K562 (cell line): ENCODE data around the gene ZDHHC18. TPM values are rescaled to one million over a fixed set of nuclear protein-coding genes. Genes with fewer than 3 reads are reported as not detected.
A peak's percentile ranks its signal among the peaks of the same experiment; 100 is the strongest.

ENCODE experiments used
- ARNT ChIP-seq, 2 experiments: fragments of 450-650 bp; IDR thresholded peaks; 2 replicates each; pipeline ENCODE4 v1.6.1; 2016; ENCODE audit warnings: mild to moderate bottlenecking in 1 of 2
- DMBX1 ChIP-seq: fragments of 250-450 bp; sonication (Bioruptor Pico); IDR thresholded peaks from 2 replicates; pipeline ENCODE4 v1.8.0; 2022; ENCODE audit warnings: inconsistent platforms, mild to moderate bottlenecking, moderate library complexity, borderline replicate concordance
- ESRRA ChIP-seq: fragments of 450-650 bp; IDR thresholded peaks from 2 replicates; pipeline ENCODE4 v1.6.1; 2014; ENCODE audit warnings: low read depth, mild to moderate bottlenecking, moderate library complexity, borderline replicate concordance
- ETV6 ChIP-seq, 3 experiments: fragments of 150-350 bp in 1 of 3; sonication (generic) in 1 of 3; formaldehyde crosslinking in 1 of 3; IDR thresholded peaks; 2 replicates each; pipeline versions ENCODE4 v1.6.1 to v1.8.0; 2014 to 2022; ENCODE audit warnings: borderline replicate concordance in 2 of 3, low read depth in 2 of 3, antibody characterized with exemption in 1 of 3, low read length in 1 of 3, mild to moderate bottlenecking in 1 of 3, missing genetic modification reagents in 1 of 3
- FOS ChIP-seq: IDR thresholded peaks from 3 replicates; pipeline ENCODE4 v1.6.1; 2011; ENCODE audit not compliant: insufficient read length; ENCODE audit errors: extremely low read depth
- FOXA3 ChIP-seq, 2 experiments: fragments of 450-650 bp in 1 of 2; sonication (generic) in 1 of 2; formaldehyde crosslinking; IDR thresholded peaks in 1 of 2; conservative IDR thresholded peaks in 1 of 2; 2 replicates each; pipeline versions ENCODE4 v1.4.0 to v1.8.0; 2020 to 2022; ENCODE audit warnings: mild to moderate bottlenecking in 2 of 2, missing genetic modification reagents in 1 of 2
- FOXK1 ChIP-seq: sonication (generic); formaldehyde crosslinking; IDR thresholded peaks from 2 replicates; pipeline ENCODE4 v1.8.0; 2022; ENCODE audit warnings: missing genetic modification reagents, mild to moderate bottlenecking, borderline replicate concordance
- GATA2 ChIP-seq: sonication (generic); formaldehyde crosslinking; IDR thresholded peaks from 2 replicates; pipeline ENCODE4 v1.4.0; 2020; ENCODE audit warnings: mild to moderate bottlenecking, missing genetic modification reagents
- ID3 ChIP-seq, 2 experiments: fragments of 250-450 bp in 1 of 2; fragments of 450-650 bp in 1 of 2; sonication (Bioruptor Pico) in 1 of 2; IDR thresholded peaks; 2 replicates each; pipeline versions ENCODE4 v1.6.1 to v1.8.0; 2016 to 2021; ENCODE audit warnings: mild to moderate bottlenecking in 2 of 2, moderate library complexity in 2 of 2, missing compliant biosample characterization in 1 of 2, missing genetic modification characterization in 1 of 2
- ILF3 ChIP-seq: fragments of 450-650 bp; IDR thresholded peaks from 2 replicates; pipeline ENCODE4 v1.6.1; 2018; ENCODE audit warnings: antibody characterized with exemption, mild to moderate bottlenecking, moderate library complexity, borderline replicate concordance
- JUNB ChIP-seq: fragments of 450-650 bp; formaldehyde crosslinking; conservative IDR thresholded peaks from 2 replicates; pipeline ENCODE4 v1.4.0; 2020; ENCODE audit warnings: mild to moderate bottlenecking
- PRPF4 ChIP-seq: fragments of 200-400 bp; formaldehyde crosslinking; IDR thresholded peaks from one replicate; pipeline ENCODE4 v1.6.1; 2017; ENCODE audit warnings: low read length, low read depth, mild to moderate bottlenecking; ENCODE audit not compliant: insufficient read depth, poor library complexity, severe bottlenecking
- SPI1 ChIP-seq: IDR thresholded peaks from 2 replicates; pipeline ENCODE4 v1.6.1; 2011; ENCODE audit warnings: low read depth, low read length, control low read depth, borderline replicate concordance
- TCF3 ChIP-seq: sonication (generic); formaldehyde crosslinking; IDR thresholded peaks from 2 replicates; pipeline ENCODE4 v1.4.0; 2020; ENCODE audit warnings: mild to moderate bottlenecking, missing genetic modification reagents
- TFAP4 ChIP-seq: sonication (generic); formaldehyde crosslinking; IDR thresholded peaks from 2 replicates; pipeline ENCODE4 v1.8.0; 2022; ENCODE audit warnings: missing genetic modification reagents, mild to moderate bottlenecking, moderate library complexity, borderline replicate concordance
- XRCC3 ChIP-seq: fragments of 450-650 bp; IDR thresholded peaks from 2 replicates; pipeline ENCODE4 v1.6.1; 2017; ENCODE audit warnings: mild to moderate bottlenecking, moderate library complexity
- polyA plus RNA-seq, 8 experiments: library from polyadenylated mRNA; depleted of rRNA in 4 of 8; stranded (reverse) in 5 of 8; unstranded in 3 of 8; fragments of >200 nt; fragmentation: Nextera tagmentation in 2 of 8; fragmentation: Illumina TruSeq in 1 of 8; extraction: Ambion mirVana in 2 of 8; extraction: Trizol in 1 of 8; gene quantifications; 2 replicates each; pipeline versions ENCODE4 v1.2.1 to v1.2.3, GENCODE V29; 2011 to 2014; ENCODE audit warnings: inconsistent platforms in 1 of 8, missing spikeins in 1 of 8
- total RNA-seq, 7 experiments: library from RNA; depleted of rRNA in 6 of 7; stranded (reverse); fragments of >200 nt in 6 of 7; fragmentation: Illumina TruSeq in 2 of 7; extraction: Trizol in 2 of 7; gene quantifications; 2 replicates each; pipeline versions ENCODE4 v1.2.1 to v1.2.3, GENCODE V29; 2011 to 2021; ENCODE audit warnings: low replicate concordance in 1 of 7
- TF ChIP-seq, protein P1 (sequence below), 2 experiments: IDR thresholded peaks; 2 replicates each; pipeline ENCODE4 v1.6.1; 2011; ENCODE audit warnings: borderline replicate concordance in 1 of 2, control low read depth in 1 of 2, low read depth in 1 of 2, low read length in 1 of 2, mild to moderate bottlenecking in 1 of 2, mixed read lengths in 1 of 2, moderate library complexity in 1 of 2; ENCODE audit not compliant: insufficient read depth in 1 of 2, insufficient read length in 1 of 2, poor library complexity in 1 of 2, severe bottlenecking in 1 of 2; ENCODE audit errors: extremely low read depth in 1 of 2

Gene ZDHHC18
- total and polyA plus RNA-seq, 9 of the 15 experiments (the other 6 are each of a cell fraction or from before 2014, with no cell fraction given): 0.42 to 35.6 (median 15.8) TPM

GRCh38 chr1:26779098-26779668 lies 47.3 kb upstream of the ZDHHC18 start (continued):
- TF ChIP-seq XRCC3 (no peak), SPI1 (no peak), FOXA3 (CRISPR knock-in tag; conservative IDR thresholded peaks at IDR 0.05 in 1 of 2, IDR thresholded peaks at IDR 0.05 in 1 of 2) (no peak), PRPF4 (no peak), FOXK1 (CRISPR knock-in tag) (no peak), DMBX1 (CRISPR knock-in tag) (0 out of 2 replicates have a peak, but pooled peaks have one; percentile 17), ILF3 (no peak), ID3 (CRISPR knock-in tag; IDR thresholded peaks at IDR 0.05) (no peak), ID3 (tag; IDR thresholded peaks at IDR 0.05) (0 out of 2 replicates have a peak, but pooled peaks have one; percentile 48), TCF3 (peak; percentile 41; the same call in 1 of the 2 replicates), FOS (no peak), ETV6 (IDR thresholded peaks at IDR 0.05; ENCODE audit: borderline replicate concordance in 1 of 2, low read depth in 2 of 2, low read length in 1 of 2) (peak in 1 of 2 experiments; percentile 89; a peak in 2 of 4 replicates), ETV6 (CRISPR knock-in tag; IDR thresholded peaks at IDR 0.05; ENCODE audit: borderline replicate concordance) (no peak), JUNB (CRISPR knock-in tag) (no peak), ESRRA (no peak), GATA2 (peak; percentile 68), TFAP4 (no peak), ARNT (IDR thresholded peaks at IDR 0.05) (no peak)
- TF ChIP-seq, protein P1, sequence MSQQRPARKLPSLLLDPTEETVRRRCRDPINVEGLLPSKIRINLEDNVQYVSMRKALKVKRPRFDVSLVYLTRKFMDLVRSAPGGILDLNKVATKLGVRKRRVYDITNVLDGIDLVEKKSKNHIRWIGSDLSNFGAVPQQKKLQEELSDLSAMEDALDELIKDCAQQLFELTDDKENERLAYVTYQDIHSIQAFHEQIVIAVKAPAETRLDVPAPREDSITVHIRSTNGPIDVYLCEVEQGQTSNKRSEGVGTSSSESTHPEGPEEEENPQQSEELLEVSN (IDR thresholded peaks at IDR 0.05; ENCODE audit: borderline replicate concordance in 1 of 2, extremely low read depth in 1 of 2, insufficient read depth in 1 of 2, insufficient read length in 1 of 2, low read depth in 1 of 2, low read length in 1 of 2, poor library complexity in 1 of 2, severe bottlenecking in 1 of 2): no peak
